ENCODE results near the gene MX2.

The MX2 gene

DNA sequence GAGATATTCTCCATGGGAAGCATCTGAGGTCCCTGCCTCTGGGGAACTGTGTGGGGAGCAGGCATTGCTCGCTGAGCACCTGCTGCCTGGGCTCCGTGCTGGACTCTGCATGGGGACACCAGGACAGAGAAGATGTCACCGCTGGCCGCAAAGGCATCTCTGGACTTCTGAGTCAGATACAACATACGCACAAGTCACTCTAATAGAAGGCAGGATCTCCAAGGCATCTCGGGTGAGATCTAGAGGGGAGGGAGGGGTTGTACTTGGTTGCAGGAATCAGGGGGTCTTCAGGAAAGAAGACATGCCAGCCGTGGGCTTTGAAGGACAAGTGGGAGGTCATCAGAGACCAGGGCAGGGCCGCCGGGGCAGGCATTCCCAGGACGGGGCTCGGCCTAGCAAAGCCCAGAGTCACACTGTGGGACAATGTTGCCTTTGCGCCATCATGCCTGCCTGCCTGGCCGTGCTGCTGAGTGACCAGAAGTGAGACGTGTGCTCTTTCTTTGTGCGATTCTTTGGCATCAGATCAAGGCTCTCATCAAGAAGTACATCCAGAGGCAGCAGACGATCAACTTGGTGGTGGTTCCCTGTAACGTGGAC, 28.3 kb downstream of the MX2 start:
- no peaks in the 10 kb centered on the region for H3K4me1 ChIP-seq (ENCODE audit: control insufficient read depth, insufficient read depth, low read length)
- ChIA-PET POLR2A (no interaction called here), CTCF (no interaction called here)
- TF ChIP-seq ZNF114 (tag by site-specific recombination; IDR thresholded peaks at IDR 0.05): no peak
- TF ChIP-seq ZNF133 (tag by site-specific recombination; IDR thresholded peaks at IDR 0.05): peak; percentile 91
- H3K4me3 ChIP-seq (ENCODE audit: low read depth, low read length): no peak overlapping the region
- no peaks in the 10 kb centered on the region for H3K36me3 ChIP-seq (ENCODE audit: control insufficient read depth in 2 of 2, insufficient read depth in 1 of 2, low read length in 2 of 2)
- H3K27ac ChIP-seq (ENCODE audit: extremely low read depth, low read depth, low read length): no peak overlapping the region
- no peaks in the 10 kb centered on the region for H3K9me3 ChIP-seq (ENCODE audit: control insufficient read depth, insufficient read depth, low read depth, low read length)

DNA sequence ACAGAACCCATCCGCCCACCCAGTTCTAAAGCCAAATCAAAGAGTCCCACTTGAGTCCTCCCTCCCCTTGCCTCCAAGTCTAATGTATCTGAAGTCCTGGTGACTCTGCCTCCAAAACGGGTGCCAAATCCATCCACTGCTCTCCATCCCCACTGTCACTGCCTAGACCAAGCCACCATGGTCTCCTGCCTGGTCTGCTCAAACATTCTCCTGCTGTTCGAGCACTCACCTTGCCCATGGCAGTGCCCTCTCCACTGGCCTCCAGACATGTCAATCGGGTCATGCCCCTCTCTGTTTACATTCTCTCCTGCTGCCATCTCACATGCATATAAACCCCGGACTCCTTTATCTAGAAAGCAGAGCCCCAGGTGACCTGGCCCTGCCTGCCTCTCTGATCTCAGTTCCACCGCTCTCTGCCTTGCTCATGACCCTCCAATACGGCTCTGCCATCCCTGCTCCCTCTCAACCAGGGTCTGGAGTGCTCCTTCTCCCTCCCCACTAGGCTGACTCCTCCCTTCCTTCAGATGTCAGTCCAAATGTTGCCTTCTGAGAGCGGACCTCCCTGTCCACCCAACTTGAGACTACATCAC, 32.1 kb downstream of the MX2 start:
- Histone ChIP-seq H3K4me1 (ENCODE audit: control insufficient read depth, insufficient read depth, low read length) (no peaks in the 10 kb centered on the region), H3K4me3 (ENCODE audit: low read depth, low read length) (no peak overlapping the region), H3K27ac (ENCODE audit: extremely low read depth, low read depth, low read length) (no peak overlapping the region), H3K9me3 (ENCODE audit: control insufficient read depth, insufficient read depth, low read depth, low read length) (no peaks in the 10 kb centered on the region), H3K36me3 (ENCODE audit: control insufficient read depth in 2 of 2, insufficient read depth in 1 of 2, low read length in 2 of 2) (no peaks in the 10 kb centered on the region)
- TF ChIP-seq, protein P1, sequence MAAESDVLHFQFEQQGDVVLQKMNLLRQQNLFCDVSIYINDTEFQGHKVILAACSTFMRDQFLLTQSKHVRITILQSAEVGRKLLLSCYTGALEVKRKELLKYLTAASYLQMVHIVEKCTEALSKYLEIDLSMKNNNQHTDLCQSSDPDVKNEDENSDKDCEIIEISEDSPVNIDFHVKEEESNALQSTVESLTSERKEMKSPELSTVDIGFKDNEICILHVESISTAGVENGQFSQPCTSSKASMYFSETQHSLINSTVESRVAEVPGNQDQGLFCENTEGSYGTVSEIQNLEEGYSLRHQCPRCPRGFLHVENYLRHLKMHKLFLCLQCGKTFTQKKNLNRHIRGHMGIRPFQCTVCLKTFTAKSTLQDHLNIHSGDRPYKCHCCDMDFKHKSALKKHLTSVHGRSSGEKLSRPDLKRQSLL (tag by site-specific recombination; IDR thresholded peaks at IDR 0.05): no peak
- TF ChIP-seq ZNF501 (tag by site-specific recombination; IDR thresholded peaks at IDR 0.05) (no peak), ZNF830 (tag by site-specific recombination; IDR thresholded peaks at IDR 0.05; ENCODE audit: low read depth) (no peak), ZNF2 (tag by site-specific recombination; IDR thresholded peaks at IDR 0.05) (no peak), ZNF610 (tag by site-specific recombination; IDR thresholded peaks at IDR 0.05; ENCODE audit: borderline replicate concordance) (no peak), MZF1 (tag by site-specific recombination; IDR thresholded peaks at IDR 0.05; ENCODE audit: borderline replicate concordance) (no peak), ZNF10 (tag by site-specific recombination; IDR thresholded peaks at IDR 0.05) (no peak), ZNF341 (tag by site-specific recombination; IDR thresholded peaks at IDR 0.05; ENCODE audit: low read depth) (no peak), ZBTB7A (tag by site-specific recombination; IDR thresholded peaks at IDR 0.05; ENCODE audit: low read depth) (no peak), ZNF174 (tag by site-specific recombination; IDR thresholded peaks at IDR 0.05) (no peak), SP3 (tag by site-specific recombination; IDR thresholded peaks at IDR 0.05) (no peak), ZNF37A (tag by site-specific recombination; IDR thresholded peaks at IDR 0.05) (no peak), ZNF324 (tag by site-specific recombination; IDR thresholded peaks at IDR 0.05) (no peak), YY2 (tag by site-specific recombination; IDR thresholded peaks at IDR 0.05) (no peak)
- TF ChIP-seq, protein P2, sequence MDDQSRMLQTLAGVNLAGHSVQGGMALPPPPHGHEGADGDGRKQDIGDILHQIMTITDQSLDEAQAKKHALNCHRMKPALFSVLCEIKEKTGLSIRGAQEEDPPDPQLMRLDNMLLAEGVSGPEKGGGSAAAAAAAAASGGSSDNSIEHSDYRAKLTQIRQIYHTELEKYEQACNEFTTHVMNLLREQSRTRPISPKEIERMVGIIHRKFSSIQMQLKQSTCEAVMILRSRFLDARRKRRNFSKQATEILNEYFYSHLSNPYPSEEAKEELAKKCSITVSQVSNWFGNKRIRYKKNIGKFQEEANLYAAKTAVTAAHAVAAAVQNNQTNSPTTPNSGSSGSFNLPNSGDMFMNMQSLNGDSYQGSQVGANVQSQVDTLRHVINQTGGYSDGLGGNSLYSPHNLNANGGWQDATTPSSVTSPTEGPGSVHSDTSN (CRISPR knock-in tag; IDR thresholded peaks at IDR 0.05): no peak
- TF ChIP-seq, protein P3, sequence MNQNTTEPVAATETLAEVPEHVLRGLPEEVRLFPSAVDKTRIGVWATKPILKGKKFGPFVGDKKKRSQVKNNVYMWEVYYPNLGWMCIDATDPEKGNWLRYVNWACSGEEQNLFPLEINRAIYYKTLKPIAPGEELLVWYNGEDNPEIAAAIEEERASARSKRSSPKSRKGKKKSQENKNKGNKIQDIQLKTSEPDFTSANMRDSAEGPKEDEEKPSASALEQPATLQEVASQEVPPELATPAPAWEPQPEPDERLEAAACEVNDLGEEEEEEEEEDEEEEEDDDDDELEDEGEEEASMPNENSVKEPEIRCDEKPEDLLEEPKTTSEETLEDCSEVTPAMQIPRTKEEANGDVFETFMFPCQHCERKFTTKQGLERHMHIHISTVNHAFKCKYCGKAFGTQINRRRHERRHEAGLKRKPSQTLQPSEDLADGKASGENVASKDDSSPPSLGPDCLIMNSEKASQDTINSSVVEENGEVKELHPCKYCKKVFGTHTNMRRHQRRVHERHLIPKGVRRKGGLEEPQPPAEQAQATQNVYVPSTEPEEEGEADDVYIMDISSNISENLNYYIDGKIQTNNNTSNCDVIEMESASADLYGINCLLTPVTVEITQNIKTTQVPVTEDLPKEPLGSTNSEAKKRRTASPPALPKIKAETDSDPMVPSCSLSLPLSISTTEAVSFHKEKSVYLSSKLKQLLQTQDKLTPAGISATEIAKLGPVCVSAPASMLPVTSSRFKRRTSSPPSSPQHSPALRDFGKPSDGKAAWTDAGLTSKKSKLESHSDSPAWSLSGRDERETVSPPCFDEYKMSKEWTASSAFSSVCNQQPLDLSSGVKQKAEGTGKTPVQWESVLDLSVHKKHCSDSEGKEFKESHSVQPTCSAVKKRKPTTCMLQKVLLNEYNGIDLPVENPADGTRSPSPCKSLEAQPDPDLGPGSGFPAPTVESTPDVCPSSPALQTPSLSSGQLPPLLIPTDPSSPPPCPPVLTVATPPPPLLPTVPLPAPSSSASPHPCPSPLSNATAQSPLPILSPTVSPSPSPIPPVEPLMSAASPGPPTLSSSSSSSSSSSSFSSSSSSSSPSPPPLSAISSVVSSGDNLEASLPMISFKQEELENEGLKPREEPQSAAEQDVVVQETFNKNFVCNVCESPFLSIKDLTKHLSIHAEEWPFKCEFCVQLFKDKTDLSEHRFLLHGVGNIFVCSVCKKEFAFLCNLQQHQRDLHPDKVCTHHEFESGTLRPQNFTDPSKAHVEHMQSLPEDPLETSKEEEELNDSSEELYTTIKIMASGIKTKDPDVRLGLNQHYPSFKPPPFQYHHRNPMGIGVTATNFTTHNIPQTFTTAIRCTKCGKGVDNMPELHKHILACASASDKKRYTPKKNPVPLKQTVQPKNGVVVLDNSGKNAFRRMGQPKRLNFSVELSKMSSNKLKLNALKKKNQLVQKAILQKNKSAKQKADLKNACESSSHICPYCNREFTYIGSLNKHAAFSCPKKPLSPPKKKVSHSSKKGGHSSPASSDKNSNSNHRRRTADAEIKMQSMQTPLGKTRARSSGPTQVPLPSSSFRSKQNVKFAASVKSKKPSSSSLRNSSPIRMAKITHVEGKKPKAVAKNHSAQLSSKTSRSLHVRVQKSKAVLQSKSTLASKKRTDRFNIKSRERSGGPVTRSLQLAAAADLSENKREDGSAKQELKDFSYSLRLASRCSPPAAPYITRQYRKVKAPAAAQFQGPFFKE (tag by site-specific recombination; IDR thresholded peaks at IDR 0.05; ENCODE audit: borderline replicate concordance): no peak
- TF ChIP-seq, protein P4, sequence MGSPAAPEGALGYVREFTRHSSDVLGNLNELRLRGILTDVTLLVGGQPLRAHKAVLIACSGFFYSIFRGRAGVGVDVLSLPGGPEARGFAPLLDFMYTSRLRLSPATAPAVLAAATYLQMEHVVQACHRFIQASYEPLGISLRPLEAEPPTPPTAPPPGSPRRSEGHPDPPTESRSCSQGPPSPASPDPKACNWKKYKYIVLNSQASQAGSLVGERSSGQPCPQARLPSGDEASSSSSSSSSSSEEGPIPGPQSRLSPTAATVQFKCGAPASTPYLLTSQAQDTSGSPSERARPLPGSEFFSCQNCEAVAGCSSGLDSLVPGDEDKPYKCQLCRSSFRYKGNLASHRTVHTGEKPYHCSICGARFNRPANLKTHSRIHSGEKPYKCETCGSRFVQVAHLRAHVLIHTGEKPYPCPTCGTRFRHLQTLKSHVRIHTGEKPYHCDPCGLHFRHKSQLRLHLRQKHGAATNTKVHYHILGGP (tag by site-specific recombination; IDR thresholded peaks at IDR 0.05): no peak
- TF ChIP-seq, protein P5, sequence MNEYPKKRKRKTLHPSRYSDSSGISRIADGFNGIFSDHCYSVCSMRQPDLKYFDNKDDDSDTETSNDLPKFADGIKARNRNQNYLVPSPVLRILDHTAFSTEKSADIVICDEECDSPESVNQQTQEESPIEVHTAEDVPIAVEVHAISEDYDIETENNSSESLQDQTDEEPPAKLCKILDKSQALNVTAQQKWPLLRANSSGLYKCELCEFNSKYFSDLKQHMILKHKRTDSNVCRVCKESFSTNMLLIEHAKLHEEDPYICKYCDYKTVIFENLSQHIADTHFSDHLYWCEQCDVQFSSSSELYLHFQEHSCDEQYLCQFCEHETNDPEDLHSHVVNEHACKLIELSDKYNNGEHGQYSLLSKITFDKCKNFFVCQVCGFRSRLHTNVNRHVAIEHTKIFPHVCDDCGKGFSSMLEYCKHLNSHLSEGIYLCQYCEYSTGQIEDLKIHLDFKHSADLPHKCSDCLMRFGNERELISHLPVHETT (tag by site-specific recombination; IDR thresholded peaks at IDR 0.05): no peak
- ChIA-PET CTCF (no interaction called here), POLR2A (no interaction called here)
